ENCODE measurements around the gene NDUFS1. TPM values are rescaled to one million over a fixed set of nuclear protein-coding genes. Genes with fewer than 3 reads are reported as not detected.

NDUFS1 gene
- total RNA-seq, 1 donor, result 37.7 TPM

GRCh38 chr2:206069417-206069816 is 89.8 kb downstream of the NDUFS1 start:
- DNase-seq (ENCODE audit: low read depth in 2 of 3, low spot score in 2 of 3), result no peak

GRCh38 chr2:206068207-206068606 is 91.0 kb downstream of the NDUFS1 start:
- DNase-seq (ENCODE audit: low read depth in 2 of 3, low spot score in 2 of 3), result no peak

Small RNA genes within 50 kb of the gene (small RNA-seq; reads per million reads assigned to genes)
- not detected for gene RF00134
- not detected for gene RF02271
- not detected for gene SNORA41
- not detected for gene SNORD51

Other genes starting within 250 kb of the NDUFS1 start
- 18.3 TPM for gene INO80D, start 73.3 kb downstream of the NDUFS1 start, total RNA-seq
- 1,435 TPM for gene EEF1B2, start 451 bp upstream of the NDUFS1 start, total RNA-seq
- 0.81 TPM for gene ZDBF2, start 115.2 kb upstream of the NDUFS1 start, total RNA-seq

Data from hematopoietic multipotent progenitor cell (in vitro differentiated cells).